NCI-H2227 treated with DMSO at 0.1 percent for 48 hours (cell line): ENCODE measurements around the gene GPR89B.
"Not testable (repeated sequence)": the region's sequence is repeated elsewhere in the genome, so short reads cannot be mapped to it uniquely, and the experiment has no call there.

ENCODE experiments used
- DNase-seq: peaks from one replicate; lab custom pipeline; 2025; lab: John Stamatoyannopoulos, UW

The GPR89B gene

DNA sequence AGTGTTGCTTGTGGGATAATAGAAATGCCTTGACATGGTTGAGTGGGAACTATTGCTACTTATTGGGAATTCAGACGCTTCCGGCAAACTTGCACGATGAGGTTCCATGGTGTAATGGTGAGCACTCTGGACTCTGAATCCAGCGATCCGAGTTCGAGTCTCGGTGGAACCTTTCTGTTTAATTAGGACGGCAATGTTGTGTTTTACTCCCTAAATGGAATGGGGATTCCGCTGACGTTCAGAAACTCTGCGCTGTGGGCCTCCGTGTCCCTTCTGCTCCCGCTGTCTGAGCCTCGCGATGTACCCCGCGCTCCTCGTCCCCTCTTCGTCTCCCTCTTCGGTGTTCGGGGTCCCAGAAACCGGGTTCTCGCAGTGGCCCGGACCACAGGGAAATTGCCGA lies 104.5 kb downstream of the GPR89B start:
- not testable (repeated sequence) for DNase-seq

DNA sequence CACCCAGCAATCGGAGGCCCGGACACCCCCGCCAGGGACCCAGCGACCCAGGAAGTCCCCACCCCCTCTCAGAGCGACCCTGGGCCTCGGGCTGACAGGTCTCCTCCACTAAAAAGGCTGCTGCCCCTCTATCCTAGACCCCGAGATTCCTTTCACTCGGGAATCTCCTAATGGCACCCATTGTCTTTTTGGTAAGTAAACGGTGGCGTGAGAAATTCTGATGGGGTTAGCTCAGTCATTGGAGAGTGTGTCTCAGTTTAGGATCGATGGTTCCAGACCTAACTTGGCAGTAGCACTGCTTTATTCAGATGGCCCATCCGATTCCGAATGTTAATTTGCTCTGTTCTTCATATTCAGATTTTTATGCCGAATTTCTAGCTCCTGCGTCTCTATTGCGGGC lies 104.9 kb downstream of the GPR89B start:
- not testable (repeated sequence) for DNase-seq

DNA sequence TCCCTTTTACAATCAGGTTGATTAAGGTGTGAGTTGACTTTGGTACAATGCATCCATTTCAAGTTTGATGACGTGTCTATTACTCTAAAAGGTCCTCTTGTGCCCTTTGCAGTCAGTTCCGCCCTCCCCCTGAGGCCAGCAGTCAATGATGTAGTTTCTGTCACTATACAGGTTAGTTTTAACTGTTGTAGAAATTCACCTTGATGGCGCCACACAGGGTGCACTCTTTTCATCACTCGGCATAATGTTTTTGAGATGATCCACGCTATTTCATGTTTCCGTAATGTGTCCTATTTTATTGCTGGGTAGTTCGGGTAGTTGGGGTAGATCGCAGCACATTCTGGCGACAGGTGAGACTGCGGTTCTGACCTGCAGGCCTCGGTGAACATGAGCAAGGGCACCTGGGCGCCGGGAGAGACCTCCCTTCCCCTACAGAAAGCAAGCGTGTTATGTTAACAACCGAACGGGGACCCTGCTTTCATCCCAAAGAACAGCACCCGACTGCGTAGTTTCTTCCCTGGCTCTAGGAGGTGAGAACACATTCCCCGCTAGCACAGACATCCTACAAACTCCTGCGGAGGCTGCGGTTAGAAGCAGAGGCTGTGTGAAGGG lies 109.7 kb downstream of the GPR89B start:
- DNase-seq, result not testable (repeated sequence)

DNA sequence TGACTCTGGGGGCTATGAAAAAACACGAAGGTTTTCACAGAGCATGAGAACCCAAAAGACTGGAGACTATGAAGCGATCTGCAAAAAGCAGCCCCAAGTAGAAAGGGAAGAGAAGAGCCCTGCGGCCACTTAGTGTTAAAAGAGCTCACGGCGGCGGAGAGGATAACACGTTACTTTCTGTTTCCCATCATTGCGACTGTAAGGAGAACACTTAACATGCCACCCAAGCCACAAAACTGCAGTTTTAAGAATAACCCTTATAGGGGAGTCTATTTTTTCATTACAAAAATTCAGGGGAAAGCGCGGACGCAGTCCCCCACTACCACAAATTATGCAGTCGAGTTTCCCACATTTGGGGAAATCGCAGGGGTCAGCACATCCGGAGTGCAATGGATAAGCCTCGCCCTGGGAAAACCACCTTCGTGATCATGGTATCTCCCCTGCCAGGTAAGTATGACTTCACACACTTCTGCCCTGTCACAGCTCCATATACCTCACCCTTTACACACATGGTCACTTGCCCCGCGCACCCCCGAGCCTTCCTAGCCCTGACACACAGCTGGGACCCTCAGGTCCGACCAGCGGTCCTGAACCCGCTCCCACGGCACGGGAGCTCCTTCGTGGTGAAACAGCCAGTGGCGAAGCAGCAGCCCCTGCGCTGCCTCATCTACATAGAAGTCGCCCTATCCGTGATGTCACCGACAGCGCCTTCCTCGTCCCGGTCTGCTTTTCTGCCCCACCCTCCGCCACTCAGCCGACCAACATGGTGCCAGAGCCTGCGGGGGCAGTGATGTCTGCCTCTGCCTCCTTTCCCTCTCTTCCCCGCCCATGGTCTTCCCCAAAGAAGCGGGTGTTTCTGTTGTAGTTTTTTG lies 110.5 kb downstream of the GPR89B start:
- DNase-seq, result peak; percentile 82
